ENCODE data around the gene KSR2.

Gene KSR2

GRCh38 chr12:117907108-117907689 lies 61.6 kb downstream of the KSR2 start:
- no peak for DNase-seq (ENCODE audit: low read depth)
- TF ChIP-seq CTCF (conservative IDR thresholded peaks at IDR 0.05; ENCODE audit: low read depth, low read length), result no peak
- no peak overlapping the region for H3K4me3 ChIP-seq (ENCODE audit: low read depth, low read length)

DNA sequence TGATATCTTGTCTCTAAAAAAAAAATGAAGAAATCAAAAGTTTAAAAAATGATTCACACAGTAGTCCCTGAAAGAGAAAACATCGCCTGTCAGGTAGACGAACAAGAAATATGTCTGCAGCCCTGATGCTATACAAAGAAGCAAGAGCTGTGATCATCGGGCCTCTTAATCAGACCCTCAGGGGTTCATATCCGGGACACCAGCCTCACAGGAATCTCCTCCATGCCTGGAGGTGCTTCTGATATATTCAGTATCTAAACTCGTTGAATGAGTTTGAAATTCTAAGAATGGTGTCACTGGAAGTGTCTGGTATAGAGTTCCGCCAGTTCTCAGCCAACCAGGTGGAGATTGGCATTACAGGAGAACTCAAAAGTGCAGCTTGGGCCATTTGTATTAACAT lies 64.7 kb downstream of the KSR2 start:
- no peak for TF ChIP-seq CTCF (conservative IDR thresholded peaks at IDR 0.05; ENCODE audit: low read depth, low read length)
- H3K4me3 ChIP-seq (ENCODE audit: low read depth, low read length), result no peak overlapping the region
- DNase-seq (ENCODE audit: low read depth), result no peak

DNA sequence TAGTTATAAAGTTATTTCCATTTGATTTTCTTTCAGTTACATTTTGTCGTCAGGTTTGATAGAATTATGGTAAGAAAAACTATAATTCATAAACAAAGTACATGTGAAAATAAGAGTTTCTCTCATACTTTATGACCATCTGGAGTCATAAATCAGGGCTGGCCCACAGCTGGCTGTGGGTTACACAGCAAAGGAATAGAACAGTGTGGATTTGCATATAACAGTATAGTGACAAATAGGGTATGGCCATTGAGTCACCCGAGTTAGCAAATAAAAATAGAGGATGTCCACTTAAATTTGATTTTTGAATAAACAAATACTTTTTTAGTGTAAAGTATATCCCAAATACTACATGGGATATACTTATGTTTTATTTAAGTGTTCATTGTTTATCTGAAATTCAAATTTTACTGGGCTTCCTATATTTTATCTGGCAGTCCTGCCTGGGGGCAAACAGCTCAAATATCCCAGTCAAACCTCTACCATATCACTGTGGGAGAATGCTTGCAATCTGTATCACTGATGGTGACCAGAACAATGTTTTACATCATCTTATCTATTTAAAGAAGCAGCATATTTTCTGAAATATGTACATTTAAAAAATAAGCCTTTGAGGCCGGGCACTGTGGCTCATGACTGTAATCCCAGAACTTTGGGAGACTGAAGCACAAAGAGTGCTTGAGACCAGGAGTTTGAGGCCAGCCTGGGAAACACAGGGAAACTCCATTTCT lies 65.5 kb downstream of the KSR2 start:
- no peak overlapping the region for H3K4me3 ChIP-seq (ENCODE audit: low read depth, low read length)
- DNase-seq (ENCODE audit: low read depth), result no peak
- TF ChIP-seq CTCF (conservative IDR thresholded peaks at IDR 0.05; ENCODE audit: low read depth, low read length), result no peak

DNA sequence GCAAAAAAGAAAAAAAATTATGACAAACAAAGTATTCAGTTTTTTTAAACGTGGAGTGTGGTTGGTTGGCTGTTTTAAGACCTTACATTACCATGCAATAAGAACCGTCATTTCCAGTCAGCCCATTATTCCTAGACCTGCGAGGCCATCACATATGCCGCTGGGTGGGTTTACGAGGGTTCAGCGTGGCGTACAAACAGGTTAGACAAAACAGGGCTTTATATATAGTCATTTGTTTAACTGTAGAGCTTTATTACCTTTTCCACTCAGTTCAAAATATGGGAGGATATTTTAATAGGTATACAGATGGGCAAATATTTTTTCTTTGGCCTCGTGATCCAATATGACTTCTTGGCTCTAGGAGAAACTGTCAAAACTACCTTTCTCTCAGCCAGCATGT lies 67.2 kb downstream of the KSR2 start:
- H3K4me3 ChIP-seq (ENCODE audit: low read depth, low read length), result no peak overlapping the region
- no peak for TF ChIP-seq CTCF (conservative IDR thresholded peaks at IDR 0.05; ENCODE audit: low read depth, low read length)
- no peak for DNase-seq (ENCODE audit: low read depth)

DNA sequence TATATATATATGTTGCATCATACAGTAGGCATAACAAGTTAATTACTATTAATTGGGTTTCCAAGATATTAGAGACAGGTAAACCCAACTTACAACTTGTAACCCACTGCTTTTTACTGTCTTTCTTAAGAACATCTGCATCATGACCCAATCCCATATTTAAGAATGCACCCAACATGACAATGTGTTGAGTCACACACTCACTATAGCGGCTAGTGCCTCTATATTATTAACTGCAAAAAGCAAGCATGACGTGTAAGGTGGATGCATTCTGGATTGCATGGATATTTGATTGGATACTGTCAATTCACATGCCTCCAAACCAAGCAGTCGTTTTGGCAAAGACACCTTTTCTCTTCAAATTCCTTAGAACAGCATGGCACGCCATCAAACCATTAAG lies 68.2 kb downstream of the KSR2 start:
- peak; percentile 4 for DNase-seq (ENCODE audit: low read depth)
- H3K4me3 ChIP-seq (ENCODE audit: low read depth, low read length), result no peak overlapping the region
- TF ChIP-seq CTCF (conservative IDR thresholded peaks at IDR 0.05; ENCODE audit: low read depth, low read length), result no peak

- TF ChIP-seq CTCF (conservative IDR thresholded peaks at IDR 0.05; ENCODE audit: low read depth, low read length), result no peak
- DNase-seq (ENCODE audit: low read depth), result no peak
- no peak overlapping the region for H3K4me3 ChIP-seq (ENCODE audit: low read depth, low read length)
Measured at GRCh38 chr12:117897372-117898161, 71.2 kb downstream of the KSR2 start.

Measured in choroid plexus epithelial cell (primary cell).